Central memory CD8-positive, alpha-beta T cell (primary cell): ENCODE results near the gene ROR1.
A peak's percentile ranks its signal among the peaks of the same experiment; 100 is the strongest.

Source experiments
- ATAC-seq: fragments of 150-1000 bp; cut with Tn5 transposase; replicated peaks from 2 replicates; pipeline ENCODE4 v1.10.0; 2022; ENCODE audit warnings: mild to moderate bottlenecking, moderate FRiP score, moderate number of reproducible peaks; ENCODE audit not compliant: poor library complexity, severe bottlenecking; ENCODE audit errors: extremely low read depth
- DNase-seq, 2 donors: peaks; one replicate each; pipeline ENCODE4 v3.0.0; 2021; ENCODE audit warnings: low spot score in 2 of 2
- H3K27ac Mint-ChIP-seq: one replicate; pipeline ENCODE4 v1.8.0; 2022; ENCODE audit warnings: low read depth, mild to moderate bottlenecking, moderate library complexity, mixed read lengths
- H3K27me3 Mint-ChIP-seq: one replicate; pipeline ENCODE4 v1.8.0; 2022; ENCODE audit warnings: mixed read lengths
- H3K36me3 Mint-ChIP-seq: one replicate; pipeline ENCODE4 v1.8.0; 2022; ENCODE audit warnings: mild to moderate bottlenecking, moderate library complexity, mixed read lengths; ENCODE audit not compliant: insufficient read depth
- H3K4me1 Mint-ChIP-seq: one replicate; pipeline ENCODE4 v1.8.0; 2022; ENCODE audit warnings: mixed read lengths
- H3K4me3 Mint-ChIP-seq: one replicate; pipeline ENCODE4 v1.8.0; 2022; ENCODE audit warnings: mild to moderate bottlenecking, moderate library complexity, mixed read lengths
- H3K9me3 Mint-ChIP-seq: one replicate; pipeline ENCODE4 v1.8.0; 2022; ENCODE audit warnings: mixed read lengths

The ROR1 gene

DNA sequence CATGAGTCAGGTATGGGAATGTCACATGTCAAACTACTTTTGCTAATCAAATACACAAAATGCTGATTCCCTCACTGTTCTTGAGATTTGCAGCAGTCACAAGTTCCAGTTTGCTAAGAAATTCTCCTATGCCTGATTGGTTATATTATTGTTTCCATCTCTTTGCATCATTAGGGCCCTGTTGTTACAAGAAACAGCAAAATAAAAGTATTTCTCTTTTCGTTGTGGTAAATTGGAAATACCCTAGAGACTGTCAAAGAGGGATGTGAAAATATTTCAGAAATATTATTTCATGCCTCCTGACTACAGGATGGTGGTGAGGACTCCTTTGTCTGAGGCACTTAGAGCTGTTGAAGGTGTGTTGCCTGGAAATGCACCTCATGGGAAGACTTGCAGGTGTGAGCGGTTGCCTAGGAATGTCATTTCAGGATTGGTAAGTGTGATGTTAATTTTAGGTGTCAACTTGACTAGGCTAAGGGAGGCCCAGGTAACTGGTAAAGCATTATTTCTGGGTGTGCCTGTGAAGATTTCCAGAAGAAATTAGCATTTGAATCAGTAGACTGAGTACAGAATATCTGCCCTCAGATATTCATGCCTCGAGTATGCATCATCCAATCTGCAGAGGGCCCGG is 117.4 kb downstream of the ROR1 start:
- H3K4me3 Mint-ChIP-seq: no peak overlapping the region
- no peak overlapping the region for H3K27ac Mint-ChIP-seq
- DNase-seq (no peak), ATAC-seq (no peak)
- no peaks in the 10 kb centered on the region for H3K9me3 Mint-ChIP-seq
- no peaks in the 10 kb centered on the region for H3K4me1 Mint-ChIP-seq
- H3K36me3 Mint-ChIP-seq: no peaks in the 10 kb centered on the region
- H3K27me3 Mint-ChIP-seq: peaks cover 25% of the 10 kb centered on the region

DNA sequence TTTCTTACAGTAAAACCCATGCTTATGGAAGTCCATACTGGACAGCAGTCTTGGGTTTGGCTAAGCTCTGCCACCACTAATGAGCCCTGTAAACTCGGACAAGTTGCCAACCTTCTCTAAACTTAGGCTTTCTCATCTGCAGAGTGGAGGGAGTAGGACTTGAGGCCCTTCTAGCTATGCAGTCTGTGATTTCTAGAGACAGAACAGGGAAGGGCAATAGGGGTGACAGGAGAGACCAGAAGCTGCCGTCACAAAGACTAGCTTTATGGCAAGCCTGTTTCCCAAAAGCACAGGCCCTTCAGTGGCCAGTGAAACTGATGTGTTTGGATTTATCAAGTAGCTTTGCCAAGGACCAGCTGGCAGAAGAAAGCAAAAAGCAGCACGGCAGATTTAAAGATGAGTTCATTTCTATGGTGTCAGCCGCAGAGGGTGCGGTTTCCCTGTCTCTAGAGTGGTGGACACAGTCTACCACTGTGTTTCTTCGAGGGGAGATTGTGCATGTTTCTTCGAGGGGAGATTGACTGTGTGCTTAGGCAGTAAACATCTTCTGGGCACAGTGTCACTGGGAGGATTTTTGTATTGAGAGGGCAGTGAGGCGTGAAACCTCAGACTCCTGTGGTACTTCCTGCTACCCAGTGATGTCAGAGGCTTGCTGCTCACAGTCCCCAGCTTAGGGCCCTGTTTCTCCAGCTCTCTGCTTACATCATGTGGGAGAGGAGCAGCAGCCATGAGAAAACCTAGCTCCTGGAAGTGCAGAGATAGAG is 119.0 kb downstream of the ROR1 start:
- Mint-ChIP-seq H3K27me3 (peaks cover 33% of the 10 kb centered on the region), H3K9me3 (no peaks in the 10 kb centered on the region), H3K27ac (no peak overlapping the region), H3K36me3 (no peaks in the 10 kb centered on the region), H3K4me3 (no peak overlapping the region), H3K4me1 (no peaks in the 10 kb centered on the region)
- peak; percentile 32 for ATAC-seq
- no peak for DNase-seq

DNA sequence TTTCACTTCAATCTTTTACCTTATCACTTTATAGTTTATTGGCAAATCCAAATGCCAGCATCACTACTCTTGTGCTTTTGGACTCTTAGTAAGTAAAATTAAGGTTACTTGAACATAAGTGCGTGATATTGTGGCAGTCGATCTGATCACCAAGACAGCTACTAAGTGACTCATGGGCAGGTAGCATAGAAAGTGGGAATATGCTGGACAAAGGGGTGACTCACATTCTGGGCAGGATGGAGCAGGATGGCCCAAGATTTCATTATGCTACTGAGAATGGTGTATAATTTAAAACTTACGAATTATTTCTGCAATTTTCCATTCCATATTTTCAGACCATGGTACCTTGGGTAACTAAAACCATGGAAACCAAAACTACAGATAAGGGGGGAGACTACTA is 120.2 kb downstream of the ROR1 start:
- no peaks in the 10 kb centered on the region for H3K36me3 Mint-ChIP-seq
- no peaks in the 10 kb centered on the region for H3K4me1 Mint-ChIP-seq
- H3K27me3 Mint-ChIP-seq: peaks cover 33% of the 10 kb centered on the region
- ATAC-seq (no peak), DNase-seq (no peak)
- H3K4me3 Mint-ChIP-seq: no peak overlapping the region
- no peaks in the 10 kb centered on the region for H3K9me3 Mint-ChIP-seq
- no peak overlapping the region for H3K27ac Mint-ChIP-seq

- Mint-ChIP-seq H3K4me3 (no peak overlapping the region), H3K36me3 (no peaks in the 10 kb centered on the region), H3K4me1 (no peaks in the 10 kb centered on the region), H3K27ac (no peak overlapping the region), H3K9me3 (no peaks in the 10 kb centered on the region), H3K27me3 (peaks cover 33% of the 10 kb centered on the region)
- ATAC-seq (no peak), DNase-seq (no peak)
These were observed 120.9 kb downstream of the ROR1 start for GRCh38 chr1:63894627-63895265.

DNA sequence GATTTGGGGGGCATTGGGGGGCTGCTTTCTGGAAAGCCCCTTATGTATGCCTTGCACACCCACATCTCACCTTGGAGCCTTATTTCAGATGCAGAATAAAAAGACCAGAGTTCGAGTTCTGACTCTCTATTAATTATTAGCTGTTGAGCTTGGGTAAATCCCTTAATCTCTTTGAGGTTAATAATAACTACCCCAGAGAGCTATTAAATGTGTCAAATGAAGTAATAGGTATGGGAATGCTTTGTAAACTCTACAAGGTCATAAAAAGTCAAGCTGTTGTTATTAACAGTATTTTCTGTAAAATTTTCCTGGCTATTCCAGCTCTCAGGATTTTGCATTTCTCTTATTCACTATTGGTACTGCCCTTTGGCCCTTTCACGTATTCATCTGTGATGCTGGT is 122.9 kb downstream of the ROR1 start:
- no peak overlapping the region for H3K4me3 Mint-ChIP-seq
- DNase-seq (no peak), ATAC-seq (no peak)
- H3K4me1 Mint-ChIP-seq: no peaks in the 10 kb centered on the region
- H3K9me3 Mint-ChIP-seq: no peaks in the 10 kb centered on the region
- H3K36me3 Mint-ChIP-seq: no peaks in the 10 kb centered on the region
- no peak overlapping the region for H3K27ac Mint-ChIP-seq
- H3K27me3 Mint-ChIP-seq: peaks cover 33% of the 10 kb centered on the region

GRCh38 chr1:63898428-63899196 is 124.8 kb downstream of the ROR1 start:
- H3K4me3 Mint-ChIP-seq: no peak overlapping the region
- no peaks in the 10 kb centered on the region for H3K36me3 Mint-ChIP-seq
- H3K27me3 Mint-ChIP-seq: peaks cover 31% of the 10 kb centered on the region
- H3K27ac Mint-ChIP-seq: no peak overlapping the region
- DNase-seq: no peak
- no peaks in the 10 kb centered on the region for H3K4me1 Mint-ChIP-seq
- ATAC-seq: no peak
- no peaks in the 10 kb centered on the region for H3K9me3 Mint-ChIP-seq

GRCh38 chr1:63901094-63901493 is 127.3 kb downstream of the ROR1 start:
- no peak overlapping the region for H3K4me3 Mint-ChIP-seq
- H3K9me3 Mint-ChIP-seq: no peaks in the 10 kb centered on the region
- H3K4me1 Mint-ChIP-seq: no peaks in the 10 kb centered on the region
- ATAC-seq: no peak
- peaks cover 23% of the 10 kb centered on the region for H3K27me3 Mint-ChIP-seq
- DNase-seq: no peak
- no peaks in the 10 kb centered on the region for H3K36me3 Mint-ChIP-seq
- H3K27ac Mint-ChIP-seq: no peak overlapping the region

- Mint-ChIP-seq H3K4me3 (no peak overlapping the region), H3K27ac (no peak overlapping the region)
These were observed 129.2 kb downstream of the ROR1 start for GRCh38 chr1:63902844-63903589.

DNA sequence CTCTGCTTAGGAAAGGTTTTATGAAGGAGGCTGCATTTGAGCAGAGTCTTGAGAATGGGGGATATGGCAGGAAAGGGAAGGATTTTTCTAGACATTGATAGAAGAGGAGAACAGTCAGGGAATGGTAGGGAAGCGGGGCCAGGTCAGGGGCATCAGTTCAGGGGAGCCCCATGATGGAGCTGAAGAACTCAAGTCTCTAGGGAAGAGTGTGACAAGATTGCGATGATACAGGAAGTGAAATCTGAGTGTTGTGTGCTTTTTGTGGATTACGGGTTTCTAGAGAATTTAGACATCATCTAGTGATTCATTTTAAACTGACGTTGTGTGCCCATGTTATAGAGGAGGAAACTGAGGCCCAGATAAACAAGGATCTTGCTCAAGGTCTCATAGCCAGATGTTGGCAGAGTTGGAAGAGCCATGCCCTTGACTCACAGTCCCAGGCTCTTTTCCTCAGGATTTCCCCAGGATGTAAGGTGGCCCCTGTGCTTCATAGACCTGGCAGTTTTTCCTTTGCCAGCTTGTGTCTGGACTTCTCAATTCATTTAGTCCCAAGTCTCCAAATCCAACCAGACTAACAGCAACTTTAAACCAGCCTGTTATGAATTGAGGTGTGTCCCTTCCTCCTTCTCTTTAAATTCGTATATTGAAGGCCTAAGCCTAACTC is 130.3 kb downstream of the ROR1 start:
- no peaks in the 10 kb centered on the region for H3K4me1 Mint-ChIP-seq
- no peak overlapping the region for H3K27ac Mint-ChIP-seq
- no peak overlapping the region for H3K4me3 Mint-ChIP-seq
- no peaks in the 10 kb centered on the region for H3K9me3 Mint-ChIP-seq
- DNase-seq: no peak
- H3K27me3 Mint-ChIP-seq: peaks cover 29% of the 10 kb centered on the region
- ATAC-seq: no peak
- H3K36me3 Mint-ChIP-seq: no peaks in the 10 kb centered on the region

More at GRCh38 chr1:63902844-63903589, 129.2 kb downstream of the ROR1 start:
- no peaks in the 10 kb centered on the region for H3K4me1 Mint-ChIP-seq
- no peaks in the 10 kb centered on the region for H3K9me3 Mint-ChIP-seq
- DNase-seq: no peak
- ATAC-seq: no peak
- peaks cover 18% of the 10 kb centered on the region for H3K27me3 Mint-ChIP-seq
- no peaks in the 10 kb centered on the region for H3K36me3 Mint-ChIP-seq

GRCh38 chr1:63904826-63905225 is 131.0 kb downstream of the ROR1 start:
- DNase-seq: no peak
- no peak overlapping the region for H3K27ac Mint-ChIP-seq
- H3K9me3 Mint-ChIP-seq: no peaks in the 10 kb centered on the region
- H3K27me3 Mint-ChIP-seq: peaks cover 32% of the 10 kb centered on the region
- no peak overlapping the region for H3K4me3 Mint-ChIP-seq
- no peak for ATAC-seq
- H3K36me3 Mint-ChIP-seq: no peaks in the 10 kb centered on the region
- H3K4me1 Mint-ChIP-seq: no peaks in the 10 kb centered on the region

GRCh38 chr1:63906047-63906704 is 132.4 kb downstream of the ROR1 start:
- ATAC-seq: no peak
- peaks cover 32% of the 10 kb centered on the region for H3K27me3 Mint-ChIP-seq
- H3K4me3 Mint-ChIP-seq: no peak overlapping the region
- no peak overlapping the region for H3K27ac Mint-ChIP-seq
- no peaks in the 10 kb centered on the region for H3K9me3 Mint-ChIP-seq
- no peaks in the 10 kb centered on the region for H3K4me1 Mint-ChIP-seq
- H3K36me3 Mint-ChIP-seq: no peaks in the 10 kb centered on the region
- no peak for DNase-seq
